ENCODE results near the gene KCNMA1.

The KCNMA1 gene

DNA sequence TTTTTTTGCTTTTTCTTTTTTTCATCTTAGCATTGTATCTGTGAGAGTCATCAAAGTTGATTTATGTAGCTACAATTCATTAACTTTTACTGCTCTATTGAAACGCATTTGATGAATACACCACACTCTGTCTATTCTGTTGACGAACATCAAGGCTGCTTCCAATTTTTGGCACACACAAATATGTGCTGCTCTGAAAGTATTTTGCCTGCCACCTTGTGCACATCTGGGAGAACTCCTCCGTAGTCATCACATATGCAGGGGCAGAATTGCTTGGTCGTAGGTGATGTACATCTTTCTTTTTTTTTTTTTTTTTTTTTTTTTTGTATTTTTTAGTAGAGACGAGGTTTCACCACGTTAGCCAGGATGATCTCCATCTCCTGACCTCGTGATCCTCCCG, 796.8 kb downstream of the KCNMA1 start:
- DNase-seq, result no peak

DNA sequence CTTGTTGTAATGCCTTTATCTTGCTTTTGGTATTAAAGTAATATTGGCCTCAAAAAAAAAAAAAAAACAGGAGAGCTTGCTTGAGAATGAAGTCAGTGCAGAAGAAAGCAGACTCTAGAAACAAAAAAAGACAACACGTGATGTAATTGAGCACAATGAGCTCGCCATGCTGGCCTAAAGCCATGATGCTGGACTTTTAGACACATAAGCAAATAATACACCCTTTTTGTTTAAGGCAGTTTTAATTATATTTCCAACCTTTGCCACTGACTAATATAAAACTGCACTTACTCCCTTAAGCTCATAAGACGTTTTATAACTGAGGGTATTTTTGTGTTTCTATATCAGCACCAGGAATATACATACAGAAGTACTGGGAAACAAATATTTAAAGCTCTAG, 798.3 kb downstream of the KCNMA1 start:
- no peak for DNase-seq

DNA sequence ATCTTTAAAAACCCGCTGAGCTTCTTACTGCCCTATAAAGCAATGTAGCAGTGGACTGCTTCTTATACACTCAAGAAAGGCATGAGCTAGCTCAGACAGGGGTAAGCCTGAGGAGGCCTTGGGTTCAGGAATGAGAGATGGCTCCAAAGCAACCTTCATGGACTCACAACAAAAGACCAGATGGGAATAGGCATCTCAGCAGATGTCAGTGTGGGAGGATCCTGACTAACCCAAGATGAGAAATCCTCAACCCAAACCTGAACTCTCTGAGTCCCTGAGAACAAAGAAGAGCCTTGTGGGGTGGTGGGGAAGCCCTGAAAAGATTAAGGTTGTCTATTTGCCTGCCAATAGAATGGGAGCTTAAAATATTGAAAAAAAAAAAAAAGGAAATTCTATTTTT, 807.4 kb downstream of the KCNMA1 start:
- no peak for DNase-seq

DNA sequence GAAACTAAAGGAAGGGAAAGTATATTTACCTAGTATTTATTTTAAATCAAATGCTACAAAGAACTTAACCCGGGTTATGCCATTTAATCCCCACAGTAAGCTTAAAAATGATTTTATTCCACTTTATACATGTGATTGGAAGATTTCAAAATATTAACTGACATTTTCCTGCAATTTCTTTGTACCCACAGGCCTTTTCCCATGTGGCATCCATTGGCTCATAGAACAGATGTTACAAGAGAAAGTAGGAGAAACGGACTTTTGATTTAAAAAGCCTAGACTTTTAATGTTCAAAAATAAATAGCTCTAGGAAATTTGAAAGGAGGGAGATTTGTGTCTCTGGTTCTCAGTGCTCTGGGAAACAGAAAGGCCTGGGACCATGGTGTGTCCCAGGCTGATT, 807.9 kb downstream of the KCNMA1 start:
- DNase-seq, result no peak
